ENCODE data around the gene ACSM3.
"Not testable (repeated sequence)": the region's sequence is repeated elsewhere in the genome, so short reads cannot be mapped to it uniquely, and the experiment has no call there.

Gene ACSM3

DNA sequence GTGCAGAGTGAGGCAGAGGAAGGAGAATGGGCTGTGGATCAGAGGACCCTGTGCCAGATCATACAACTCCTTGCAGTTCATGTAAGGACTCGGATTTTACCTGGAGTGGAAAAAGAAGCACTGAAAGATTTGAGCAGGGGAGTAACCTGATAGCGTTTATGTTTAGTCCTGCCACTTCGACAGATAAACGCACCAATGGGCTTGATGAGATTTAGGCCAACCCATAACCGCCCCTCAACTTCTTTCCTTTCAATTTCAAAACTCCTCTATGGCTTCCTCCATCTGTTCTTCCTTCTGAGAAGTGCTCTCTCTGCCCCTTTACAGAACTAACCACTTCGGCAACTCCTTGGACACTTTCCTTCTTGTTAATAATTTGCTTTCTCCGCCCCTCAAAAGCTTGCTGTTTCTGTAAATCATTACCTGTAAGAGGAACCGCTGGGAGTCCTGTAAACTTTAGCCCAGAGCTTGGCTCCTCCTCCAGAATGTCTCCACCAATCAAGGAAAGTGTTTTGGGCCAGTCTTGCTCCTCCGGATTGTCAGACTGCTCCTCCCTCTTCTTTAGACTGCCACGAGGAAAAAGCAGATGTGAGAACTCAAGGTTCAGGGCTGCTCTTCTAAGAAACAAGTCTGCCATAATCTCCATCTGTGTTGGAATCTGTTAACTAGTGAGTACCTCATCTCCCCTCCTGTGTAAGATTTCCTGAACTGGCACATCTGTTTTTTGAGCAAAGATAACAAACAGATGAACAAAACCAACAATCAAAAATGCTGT lies at the start of gene ACSM3:
TSS of gene ACSM3 (plus strand) at position 554 of the 772 bp plus-strand sequence. CDS start 6,021 bp downstream, outside the sequence.
- DNase-seq (ENCODE audit: low read depth in 1 of 2, low spot score in 1 of 2) = peak in 1 of 2 donors; percentile 38

DNA sequence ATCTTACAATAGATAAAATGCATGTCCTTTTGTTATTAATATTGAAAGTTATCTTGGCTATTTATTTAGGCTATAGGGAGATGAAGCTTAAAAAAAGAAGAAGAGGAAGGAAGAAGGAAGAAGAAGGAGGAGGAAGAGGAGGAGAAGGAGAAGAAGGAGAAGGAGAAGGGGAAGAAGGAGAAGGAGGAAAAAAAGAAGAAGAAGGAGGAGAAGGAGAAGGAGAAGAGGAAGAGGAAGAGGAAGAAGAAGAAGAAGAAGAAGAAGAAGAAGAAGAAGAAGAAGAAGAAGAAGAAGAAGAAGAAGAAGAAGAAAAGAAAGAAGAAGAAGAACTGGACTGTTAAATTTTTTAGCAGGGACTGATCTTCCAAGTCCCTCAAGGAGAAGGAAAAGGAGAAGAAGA lies 46.1 kb upstream of the ACSM3 start:
- not testable (repeated sequence) for DNase-seq (ENCODE audit: low read depth in 1 of 2, low spot score in 1 of 2)

DNA sequence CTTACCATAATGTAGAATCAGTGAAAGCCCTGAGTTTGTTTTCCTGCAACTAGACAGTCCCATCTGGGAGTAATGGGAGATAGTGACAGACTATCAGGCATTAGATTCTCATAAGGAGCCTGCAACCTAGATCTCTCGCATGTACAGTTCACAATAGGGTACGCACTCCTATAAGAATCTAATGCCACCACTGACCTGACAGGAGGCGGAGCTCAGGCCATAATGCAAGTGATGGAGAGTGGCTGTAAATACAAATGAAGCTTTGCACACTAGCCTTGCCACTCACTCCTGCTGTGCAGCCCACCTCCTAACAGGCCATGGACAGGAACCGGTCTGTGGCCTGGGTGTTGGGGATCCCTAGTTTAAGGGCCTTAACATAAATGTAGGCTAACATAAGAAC lies 43.6 kb upstream of the ACSM3 start:
- no peak for DNase-seq (ENCODE audit: low read depth in 1 of 2, low spot score in 1 of 2)

DNA sequence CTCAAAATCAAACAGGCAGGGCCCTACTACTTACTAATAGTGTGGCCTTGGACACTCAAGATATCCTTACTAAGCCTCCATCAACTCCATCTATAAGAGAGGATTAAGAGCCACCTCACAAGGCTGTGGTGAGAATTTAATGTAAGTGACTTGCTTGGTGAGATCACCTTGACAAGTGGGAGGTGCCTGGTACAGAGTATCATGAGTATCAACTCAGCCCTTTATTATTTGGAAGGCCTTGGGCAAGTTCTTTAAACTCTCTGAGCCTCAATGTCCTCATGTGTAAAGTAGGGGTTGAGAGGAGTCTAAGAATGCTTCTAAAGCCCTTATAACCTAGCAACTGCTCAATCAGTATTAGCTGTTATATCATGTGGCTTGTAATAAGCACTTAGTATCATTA lies 37.2 kb upstream of the ACSM3 start:
- no peak for DNase-seq (ENCODE audit: low read depth in 1 of 2, low spot score in 1 of 2)

DNA sequence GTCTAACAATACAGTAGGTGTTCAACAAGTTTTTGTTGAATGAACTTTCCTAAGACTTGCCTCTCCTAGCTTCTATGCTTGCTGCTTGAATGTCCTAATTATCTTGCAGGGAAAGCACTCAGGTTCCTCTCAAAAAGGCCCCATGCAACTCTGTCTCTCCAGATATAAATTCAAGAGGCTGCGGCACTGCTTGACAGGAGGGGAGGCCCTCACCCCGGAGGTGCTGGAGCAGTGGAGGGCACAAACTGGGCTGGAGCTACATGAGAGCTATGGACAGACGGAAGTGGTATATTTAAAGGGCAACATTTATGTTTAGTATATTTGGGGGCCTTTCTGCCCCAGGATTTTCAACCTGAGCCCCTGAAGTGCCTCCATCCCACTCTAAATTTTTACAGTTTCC lies 36.6 kb upstream of the ACSM3 start:
- no peak for DNase-seq (ENCODE audit: low read depth in 1 of 2, low spot score in 1 of 2)

DNA sequence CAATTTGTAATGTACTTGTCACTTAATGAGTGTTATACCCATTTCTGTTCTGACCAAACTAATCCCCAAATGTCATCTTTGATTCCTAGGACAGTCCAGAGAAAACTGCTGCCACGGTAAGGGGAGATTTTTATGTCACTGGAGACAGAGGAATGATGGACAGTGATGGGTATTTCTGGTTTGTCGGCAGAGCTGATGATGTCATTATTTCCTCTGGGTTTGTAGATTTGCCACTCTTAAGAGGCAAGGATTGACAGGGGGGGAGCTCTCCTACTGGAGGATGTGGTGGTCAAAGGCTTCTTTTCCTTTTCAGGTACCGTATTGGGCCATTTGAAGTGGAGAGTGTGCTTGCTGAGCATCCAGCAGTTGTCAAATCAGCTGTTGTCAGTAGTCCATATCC lies 34.7 kb upstream of the ACSM3 start:
- no peak for DNase-seq (ENCODE audit: low read depth in 1 of 2, low spot score in 1 of 2)

DNA sequence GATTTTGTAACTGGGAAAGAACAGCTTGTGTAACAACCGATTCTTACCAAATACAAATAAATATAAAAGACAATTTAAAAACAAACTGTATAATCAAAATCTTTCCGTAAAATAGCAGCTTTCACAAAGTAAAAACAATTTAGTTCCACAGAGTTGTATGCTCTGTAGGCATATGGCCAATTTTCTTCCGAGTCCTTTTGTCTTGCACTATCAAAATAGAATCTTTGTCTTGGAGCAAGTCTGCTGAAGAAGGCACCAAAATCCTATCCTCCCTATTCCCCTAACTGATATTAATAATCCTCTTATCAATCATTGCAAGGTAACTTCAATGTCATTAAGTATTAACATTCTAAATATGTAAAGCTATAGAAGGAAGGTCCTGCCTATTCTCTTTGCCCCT lies 29.8 kb upstream of the ACSM3 start:
- no peak for DNase-seq (ENCODE audit: low read depth in 1 of 2, low spot score in 1 of 2)

GRCh38 chr16:20734782-20735181 lies 29.0 kb upstream of the ACSM3 start:
- no peak for DNase-seq (ENCODE audit: low read depth in 1 of 2, low spot score in 1 of 2)

DNA sequence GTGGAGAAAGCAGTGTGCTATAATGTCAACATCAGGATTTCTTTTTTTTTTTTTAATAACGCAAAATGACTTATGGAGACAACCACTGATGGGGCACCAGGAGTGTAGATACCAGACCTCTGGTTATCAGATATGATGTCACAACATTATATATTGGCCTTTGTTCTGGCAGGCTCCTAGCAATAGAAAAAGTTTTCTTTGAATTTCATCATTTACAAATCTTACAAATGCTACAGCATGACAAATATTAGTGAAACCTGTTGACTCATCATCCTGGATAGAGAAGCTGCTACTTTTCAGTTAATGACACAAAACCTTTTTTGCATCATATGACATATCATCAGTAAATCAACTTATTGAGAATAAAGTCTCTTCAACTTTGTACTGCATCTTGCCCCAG lies 28.3 kb upstream of the ACSM3 start:
- DNase-seq (ENCODE audit: low read depth in 1 of 2, low spot score in 1 of 2) = no peak

GRCh38 chr16:20740007-20740883 lies 23.6 kb upstream of the ACSM3 start:
- no peak for DNase-seq (ENCODE audit: low read depth in 1 of 2, low spot score in 1 of 2)

- DNase-seq (ENCODE audit: low read depth in 1 of 2, low spot score in 1 of 2) = peak; percentile 80 to 87
Observed at GRCh38 chr16:20740901-20741521, 22.8 kb upstream of the ACSM3 start.

DNA sequence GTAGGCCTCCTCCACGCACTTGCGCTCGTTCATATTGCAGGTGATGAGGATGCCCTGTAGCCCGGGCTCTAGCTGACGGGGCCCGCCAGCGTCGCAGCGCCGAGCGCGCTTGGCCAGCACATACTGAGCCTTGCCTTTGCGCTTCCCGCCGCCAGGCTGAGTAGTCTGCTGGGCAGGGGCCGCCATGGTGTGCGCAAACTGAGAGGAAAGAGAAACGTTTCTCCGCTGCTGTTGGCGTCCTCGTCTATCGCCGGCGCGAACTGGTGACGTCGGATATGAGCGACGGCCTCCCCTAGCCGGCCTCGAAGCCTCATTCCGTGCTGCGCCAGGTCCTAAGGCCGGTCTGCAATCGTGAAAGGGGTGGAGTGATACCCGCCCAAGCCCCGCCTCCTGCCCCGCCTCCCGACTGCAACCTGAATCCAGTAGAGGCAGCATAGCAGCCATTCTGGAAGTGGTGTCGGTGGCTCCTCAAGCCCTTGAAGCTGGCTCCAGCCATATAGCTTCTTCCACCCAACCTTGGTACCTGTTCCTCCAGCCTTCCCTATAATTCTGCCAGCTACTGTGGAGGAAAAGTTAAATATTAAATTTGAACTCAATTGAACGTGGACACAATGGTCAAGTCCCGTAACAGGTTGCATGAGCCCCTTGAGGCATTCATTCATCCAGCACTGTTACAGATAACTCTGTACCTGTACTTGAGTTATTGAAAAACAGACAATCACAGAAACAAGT lies 22.1 kb upstream of the ACSM3 start, which contains the start of gene THUMPD1:
TSS of gene THUMPD1 (minus strand) at position 265 of the 732 bp plus-strand sequence. CDS start at position 186, 79 bp downstream.
- DNase-seq (ENCODE audit: low read depth in 1 of 2, low spot score in 1 of 2) = peak; percentile 94 to 99

DNA sequence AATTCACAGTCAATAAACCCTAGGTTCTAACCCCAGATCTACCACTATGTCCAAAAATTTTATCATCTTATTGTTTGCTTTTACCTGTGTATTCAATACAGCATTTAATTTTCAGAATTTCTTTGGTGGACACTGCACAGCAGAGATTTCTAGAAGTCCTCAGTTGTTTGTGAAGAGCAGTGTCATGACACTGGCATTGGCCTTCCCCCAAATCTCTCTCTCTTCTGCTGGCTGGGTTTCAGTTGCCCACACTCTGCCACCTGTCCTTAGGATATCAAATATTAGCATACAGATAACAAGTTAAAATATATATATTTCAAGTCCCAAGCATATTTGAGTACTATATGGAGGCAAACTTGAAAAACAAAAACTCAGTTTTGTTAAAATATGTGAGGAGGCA lies 20.2 kb upstream of the ACSM3 start:
- no peak for DNase-seq (ENCODE audit: low read depth in 1 of 2, low spot score in 1 of 2)

DNA sequence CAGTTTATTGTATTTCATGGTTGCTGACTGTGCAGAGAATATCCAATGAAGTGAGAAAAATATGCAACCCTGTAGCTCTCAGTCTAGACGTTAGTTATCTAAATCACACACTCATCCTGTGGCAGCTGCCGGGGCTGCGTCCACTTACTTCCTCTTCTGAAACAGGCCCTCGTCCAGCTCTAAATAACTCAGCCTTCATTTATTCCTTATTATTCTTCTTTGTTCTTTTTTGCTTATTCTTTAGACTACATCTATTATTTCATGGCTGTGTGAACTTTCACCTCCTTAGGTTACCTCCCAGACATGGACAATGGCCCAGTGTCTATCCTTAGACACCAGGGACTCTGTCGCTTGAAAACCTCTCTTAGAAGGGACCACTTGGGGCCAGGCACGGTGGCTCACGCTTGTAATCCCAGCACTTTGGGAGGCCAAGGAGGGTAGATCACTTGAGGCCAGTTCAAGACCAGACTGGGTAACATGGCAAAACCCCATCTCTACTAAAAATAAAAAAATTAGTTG lies 18.8 kb upstream of the ACSM3 start:
- no peak for DNase-seq (ENCODE audit: low read depth in 1 of 2, low spot score in 1 of 2)

GRCh38 chr16:20746461-20746860 lies 17.4 kb upstream of the ACSM3 start:
- DNase-seq (ENCODE audit: low read depth in 1 of 2, low spot score in 1 of 2) = no peak

DNA sequence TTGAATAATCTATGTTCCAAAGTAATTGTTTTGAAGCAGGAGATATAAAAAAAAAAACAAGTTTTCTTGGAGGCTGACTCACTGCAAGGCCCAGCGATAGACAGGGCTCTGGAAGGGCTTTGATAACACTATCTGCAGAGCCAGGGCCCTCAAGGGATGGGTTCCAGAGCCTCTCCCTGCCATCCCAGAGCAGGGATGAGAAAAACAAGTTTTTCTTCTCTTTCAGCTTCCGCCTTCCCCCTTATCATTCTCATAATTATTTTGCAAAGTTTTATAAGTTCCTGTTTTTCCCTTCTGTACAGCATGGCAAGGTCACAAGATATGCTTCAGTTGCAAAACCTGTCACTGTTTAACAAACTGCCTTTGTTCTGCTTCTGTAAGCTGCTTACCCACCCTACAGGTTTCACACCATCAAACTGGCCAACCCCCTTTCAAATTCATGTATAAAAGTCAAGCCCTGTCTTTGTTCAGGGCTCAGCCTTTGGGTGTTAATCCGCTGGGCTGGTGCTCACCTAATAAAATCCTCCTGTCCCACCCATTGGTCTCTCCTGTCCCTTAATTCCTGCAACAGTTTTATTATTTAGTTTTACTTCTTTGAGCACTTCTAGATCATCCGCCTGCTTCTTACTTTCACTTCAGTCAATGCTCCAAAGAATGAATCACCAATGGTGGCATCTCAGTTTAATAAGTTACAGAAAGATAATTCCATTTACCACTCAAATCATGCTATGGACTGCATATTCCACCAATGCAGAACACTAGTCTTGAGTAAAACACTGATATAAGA lies 16.6 kb upstream of the ACSM3 start:
- DNase-seq (ENCODE audit: low read depth in 1 of 2, low spot score in 1 of 2) = no peak

DNA sequence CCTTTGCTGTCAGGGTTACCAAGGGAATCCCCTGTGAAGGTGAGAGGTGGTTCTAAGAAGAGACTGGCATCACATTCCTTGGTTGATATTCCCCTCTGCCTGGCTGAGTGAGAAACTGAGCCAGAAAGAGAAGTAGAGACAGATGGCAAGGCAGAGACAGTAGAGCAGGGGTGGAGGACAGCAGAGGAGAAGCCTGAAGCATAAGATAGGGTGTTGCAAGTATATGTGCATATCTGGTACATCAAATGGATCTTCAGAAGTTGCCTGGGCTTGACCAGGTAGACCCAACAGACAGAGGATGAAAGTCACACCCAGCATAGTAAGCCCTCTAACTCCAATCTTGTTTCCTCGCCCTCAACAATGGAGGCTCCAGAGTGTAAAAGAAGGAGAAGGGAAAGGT lies 14.3 kb upstream of the ACSM3 start:
- DNase-seq (ENCODE audit: low read depth in 1 of 2, low spot score in 1 of 2) = no peak

GRCh38 chr16:20750558-20750957 lies 13.3 kb upstream of the ACSM3 start:
- no peak for DNase-seq (ENCODE audit: low read depth in 1 of 2, low spot score in 1 of 2)

- DNase-seq (ENCODE audit: low read depth in 1 of 2, low spot score in 1 of 2) = no peak
Observed at GRCh38 chr16:20753727-20754126, 10.1 kb upstream of the ACSM3 start.

DNA sequence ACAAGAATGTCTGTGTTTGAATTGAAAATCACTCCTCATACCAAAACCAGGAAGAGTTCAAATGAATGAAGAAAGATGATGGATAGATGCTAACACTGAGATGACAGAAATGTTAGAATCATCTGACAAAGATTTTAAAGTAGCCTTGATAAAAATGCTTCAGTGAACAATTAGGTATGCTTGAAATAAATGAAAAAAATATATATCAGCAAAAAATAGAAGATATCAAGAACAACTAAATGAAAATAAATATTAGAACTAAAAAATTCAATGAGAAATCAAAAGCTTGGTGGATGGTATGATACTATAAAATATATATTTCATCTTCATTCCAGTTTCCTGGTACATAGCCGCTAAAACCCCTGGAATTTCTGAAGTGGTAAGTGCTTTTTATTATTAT lies 8.6 kb upstream of the ACSM3 start:
- no peak for DNase-seq (ENCODE audit: low read depth in 1 of 2, low spot score in 1 of 2)

All from stimulated activated CD4-positive, alpha-beta T cell treated with anti-CD3 and anti-CD28 coated beads, Interleukin-15, amount 100 ng/mL, for 1 hour (primary cell).